H1 (cell line): ENCODE measurements around the gene CTNNA3. TPM values are rescaled to one million over a fixed set of nuclear protein-coding genes. Genes with fewer than 3 reads are reported as not detected.

Experiments
- EZH2 ChIP-seq: fragments of 200-600 bp; sonication (generic); IDR thresholded peaks from 2 replicates; pipeline ENCODE4 v1.7.1; 2012; ENCODE audit warnings: low read depth, mild to moderate bottlenecking, moderate library complexity, low read length, inconsistent platforms; ENCODE audit not compliant: severe bottlenecking
- ZNF274 ChIP-seq: IDR thresholded peaks from 2 replicates; pipeline ENCODE4 v1.7.0; 2012; ENCODE audit warnings: low read length, borderline replicate concordance; ENCODE audit errors: extremely low read depth
- polyA plus RNA-seq, 7 experiments: library from polyadenylated mRNA; depleted of rRNA in 3 of 7; stranded (reverse) in 5 of 7; unstranded in 2 of 7; fragments of >200 nt in 5 of 7; fragments of 200-250 nt in 2 of 7; gene quantifications; 1 replicate in 5 of 7; 2 replicates in 1 of 7; 4 replicates in 1 of 7; pipeline versions ENCODE4 v1.2.1 to v1.2.3, GENCODE V29; 2011 to 2013; ENCODE audit warnings: missing spikeins in 2 of 7, mixed read lengths in 2 of 7
- total RNA-seq: library from RNA; stranded (reverse); fragmentation: NEBNext Ultra II Directional; extraction: Animal tissue kit (Norgen Biotek cat#: 25700); gene quantifications from 2 replicates; pipeline ENCODE4 v1.2.1, GENCODE V29; 2021

CTNNA3 gene
- total and polyA plus RNA-seq, 2 of the 8 experiments (the other 6 are each of a cell fraction or from before 2014, with no cell fraction given): 1.3 to 1.5 TPM

GRCh38 chr10:66842867-66843266 is 853.1 kb downstream of the CTNNA3 start (continued):
- TF ChIP-seq EZH2 (no peak), ZNF274 (no peak)
